A549 (cell line): ENCODE measurements around the gene HCCS.

Source experiments
- CBX2 ChIP-seq: fragments of 200-600 bp; sonication (generic); IDR thresholded peaks from 2 replicates; pipeline ENCODE4 v1.6.1; 2016; ENCODE audit warnings: low read depth, mild to moderate bottlenecking, borderline replicate concordance
- CHD4 ChIP-seq: fragments of 200-600 bp; sonication (generic); IDR thresholded peaks from 2 replicates; pipeline ENCODE4 v1.6.1; 2016; ENCODE audit warnings: antibody characterized with exemption, mild to moderate bottlenecking, borderline replicate concordance
- JUNB ChIP-seq: fragments of >200 bp; sonication (Bioruptor Twin); formaldehyde crosslinking; IDR thresholded peaks from 2 replicates; pipeline ENCODE4 v1.6.1; 2016
- POLR2A ChIP-seq: IDR thresholded peaks from 2 replicates; pipeline ENCODE4 v1.6.1; 2012; ENCODE audit warnings: mild to moderate bottlenecking, low read length
- SREBF2 ChIP-seq: fragments of 450-650 bp; IDR thresholded peaks from 2 replicates; pipeline ENCODE4 v1.6.1; 2014; ENCODE audit warnings: mild to moderate bottlenecking, moderate library complexity
- TF ChIP-seq, protein P1 (sequence below): fragments of >200 bp; sonication (Bioruptor Twin); formaldehyde crosslinking; IDR thresholded peaks from 3 replicates; pipeline ENCODE4 v1.5.1; 2016
- TF ChIP-seq, protein P2 (sequence below): IDR thresholded peaks from 2 replicates; pipeline ENCODE4 v1.6.1; 2012

- TF ChIP-seq POLR2A (no peak), CBX2 (no peak), SREBF2 (no peak), JUNB (no peak), CHD4 (no peak)
- TF ChIP-seq, protein P1, sequence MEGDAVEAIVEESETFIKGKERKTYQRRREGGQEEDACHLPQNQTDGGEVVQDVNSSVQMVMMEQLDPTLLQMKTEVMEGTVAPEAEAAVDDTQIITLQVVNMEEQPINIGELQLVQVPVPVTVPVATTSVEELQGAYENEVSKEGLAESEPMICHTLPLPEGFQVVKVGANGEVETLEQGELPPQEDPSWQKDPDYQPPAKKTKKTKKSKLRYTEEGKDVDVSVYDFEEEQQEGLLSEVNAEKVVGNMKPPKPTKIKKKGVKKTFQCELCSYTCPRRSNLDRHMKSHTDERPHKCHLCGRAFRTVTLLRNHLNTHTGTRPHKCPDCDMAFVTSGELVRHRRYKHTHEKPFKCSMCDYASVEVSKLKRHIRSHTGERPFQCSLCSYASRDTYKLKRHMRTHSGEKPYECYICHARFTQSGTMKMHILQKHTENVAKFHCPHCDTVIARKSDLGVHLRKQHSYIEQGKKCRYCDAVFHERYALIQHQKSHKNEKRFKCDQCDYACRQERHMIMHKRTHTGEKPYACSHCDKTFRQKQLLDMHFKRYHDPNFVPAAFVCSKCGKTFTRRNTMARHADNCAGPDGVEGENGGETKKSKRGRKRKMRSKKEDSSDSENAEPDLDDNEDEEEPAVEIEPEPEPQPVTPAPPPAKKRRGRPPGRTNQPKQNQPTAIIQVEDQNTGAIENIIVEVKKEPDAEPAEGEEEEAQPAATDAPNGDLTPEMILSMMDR: no peak
- TF ChIP-seq, protein P2, sequence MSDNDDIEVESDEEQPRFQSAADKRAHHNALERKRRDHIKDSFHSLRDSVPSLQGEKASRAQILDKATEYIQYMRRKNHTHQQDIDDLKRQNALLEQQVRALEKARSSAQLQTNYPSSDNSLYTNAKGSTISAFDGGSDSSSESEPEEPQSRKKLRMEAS: no peak
Observed at GRCh38 chrX:11081511-11081910, 29.6 kb upstream of the HCCS start.
